Aorta (tissue), 5 donors: ENCODE results near the gene ENTPD8. TPM values are rescaled to one million over a fixed set of nuclear protein-coding genes. Genes with fewer than 3 reads are reported as not detected.

Source experiments
- ATAC-seq: fragments of 200-7000 bp; cut with Tn5 transposase; one replicate; pipeline ENCODE4 v1.9.1; 2022; ENCODE audit warnings: moderate library complexity; ENCODE audit not compliant: low FRiP score
- DNase-seq, 2 donors: peaks; one replicate each; pipeline ENCODE4 v3.0.0-alpha.2; 2020
- H3K27ac ChIP-seq, 2 donors: one replicate each; pipeline ENCODE4 v1.5.1; 2013; ENCODE audit warnings: low read length in 2 of 2, mild to moderate bottlenecking in 2 of 2, moderate library complexity in 2 of 2, control low read depth in 1 of 2, inconsistent platforms in 1 of 2, low read depth in 1 of 2
- H3K27me3 ChIP-seq, 2 donors: one replicate each; pipeline ENCODE4 v1.6.1; 2013; ENCODE audit warnings: control low read depth in 1 of 2, low read length in 1 of 2, mild to moderate bottlenecking in 1 of 2, moderate library complexity in 1 of 2; ENCODE audit not compliant: insufficient read depth in 2 of 2, control insufficient read depth in 1 of 2
- H3K36me3 ChIP-seq, 2 donors: one replicate each; pipeline ENCODE4 v1.6.1; 2013; ENCODE audit warnings: control low read depth in 1 of 2, low read length in 1 of 2, mild to moderate bottlenecking in 1 of 2; ENCODE audit not compliant: insufficient read depth in 2 of 2, control insufficient read depth in 1 of 2
- H3K4me1 ChIP-seq, 2 donors: one replicate each; pipeline ENCODE4 v1.6.1; 2013; ENCODE audit warnings: low read length in 2 of 2, control low read depth in 1 of 2, mild to moderate bottlenecking in 1 of 2, moderate library complexity in 1 of 2; ENCODE audit not compliant: insufficient read depth in 2 of 2, control insufficient read depth in 1 of 2
- H3K4me3 ChIP-seq, 2 donors: one replicate each; pipeline ENCODE4 v1.5.1; 2013; ENCODE audit warnings: low read length in 2 of 2, control low read depth in 1 of 2, mild to moderate bottlenecking in 1 of 2
- H3K9me3 ChIP-seq: one replicate; pipeline ENCODE4 v1.6.1; 2013; ENCODE audit warnings: mild to moderate bottlenecking, low read length; ENCODE audit not compliant: control insufficient read depth
- WGBS, 2 donors: extraction: QIAGEN DNeasy Blood & Tissue Kit; methylation state at CpG; one replicate each; pipeline ENCODE4 v1.1.7; 2013; 5-methylcytosine and 5-hydroxymethylcytosine counted together
- intact Hi-C, 2 donors: fragments of 100-400 bp; cut with DNase I; formaldehyde crosslinking; loops; one replicate each; pipeline versions ENCODE4 v1.14.2 to v1.15.0; 2022
- polyA plus RNA-seq, 2 donors: library from polyadenylated mRNA; stranded (reverse); fragments of 200-250 nt; gene quantifications; one replicate each; pipeline ENCODE4 v1.2.3, GENCODE V29; 2013
- total RNA-seq, 2 donors: library from RNA; stranded (reverse); fragmentation: NEBNext Ultra II Directional; extraction: Animal tissue kit (Norgen Biotek cat#: 25700); gene quantifications; one replicate each; pipeline ENCODE4 v1.2.1, GENCODE V29; 2021
- donor health status: healthy with polysubstance abuse.
- donor health status: Bipolar disorder and iron deficiency.
- donor health status: DM: no; HTN: no; CAD: no.
- donor health status: DM: no; HTN: no; CAD: no.
- donor health status: DM: yes; HTN: yes; CAD: no.

Gene ENTPD8
- total and polyA plus RNA-seq, 4 donors, result 3.1 TPM; not detected in 3

DNA sequence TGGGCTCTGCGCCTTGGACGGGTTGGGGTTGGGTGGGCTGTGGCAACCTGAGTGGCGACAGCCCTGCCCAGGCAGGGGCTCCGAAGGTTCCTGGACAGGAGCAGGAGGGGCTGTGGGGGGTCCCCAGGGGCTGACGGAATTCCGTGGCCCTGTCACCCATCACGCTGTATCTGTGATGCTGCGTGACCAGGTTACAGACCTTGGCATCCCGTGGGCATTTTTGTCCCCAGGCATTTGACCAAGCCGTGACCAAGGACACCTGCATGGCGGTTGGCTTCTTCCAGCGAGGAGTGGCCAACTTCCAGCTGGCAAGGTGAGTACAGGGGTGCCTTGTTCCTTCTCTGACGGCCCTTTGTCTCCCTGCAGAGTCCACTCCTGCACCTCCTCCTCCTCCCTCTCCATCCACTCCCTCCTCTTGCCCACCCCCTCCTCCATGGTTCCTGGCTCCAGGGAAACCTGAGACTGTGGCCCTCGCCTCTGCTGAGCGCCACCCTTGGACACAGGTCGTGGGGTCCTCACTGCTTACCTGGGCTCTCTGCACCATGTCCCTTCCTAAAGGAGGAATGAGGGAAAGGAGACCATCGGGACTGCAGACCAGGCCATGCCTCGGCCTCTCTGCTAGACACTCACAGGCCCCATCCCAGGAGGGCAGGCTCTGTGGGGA is 15.0 kb downstream of the ENTPD8 start:
- no peaks in the 10 kb centered on the region for H3K4me1 ChIP-seq
- intact Hi-C loops, result loop anchor here in 1 of 2 donors (10.0 kb wide), 1 partner anchor 99 kb away; no protein-coding TSS in a partner anchor
- ATAC-seq (no peak), DNase-seq (peak; percentile 44 to 65)
- H3K9me3 ChIP-seq, result no peaks in the 10 kb centered on the region
- H3K27me3 ChIP-seq, result no peaks in the 10 kb centered on the region
- H3K27ac ChIP-seq, result no peak overlapping the region
- WGBS, 2 donors, result 84 to 85% methylated on average over 18 of the region's 18 CpGs
- no peak overlapping the region for H3K4me3 ChIP-seq
- no peaks in the 10 kb centered on the region for H3K36me3 ChIP-seq

DNA sequence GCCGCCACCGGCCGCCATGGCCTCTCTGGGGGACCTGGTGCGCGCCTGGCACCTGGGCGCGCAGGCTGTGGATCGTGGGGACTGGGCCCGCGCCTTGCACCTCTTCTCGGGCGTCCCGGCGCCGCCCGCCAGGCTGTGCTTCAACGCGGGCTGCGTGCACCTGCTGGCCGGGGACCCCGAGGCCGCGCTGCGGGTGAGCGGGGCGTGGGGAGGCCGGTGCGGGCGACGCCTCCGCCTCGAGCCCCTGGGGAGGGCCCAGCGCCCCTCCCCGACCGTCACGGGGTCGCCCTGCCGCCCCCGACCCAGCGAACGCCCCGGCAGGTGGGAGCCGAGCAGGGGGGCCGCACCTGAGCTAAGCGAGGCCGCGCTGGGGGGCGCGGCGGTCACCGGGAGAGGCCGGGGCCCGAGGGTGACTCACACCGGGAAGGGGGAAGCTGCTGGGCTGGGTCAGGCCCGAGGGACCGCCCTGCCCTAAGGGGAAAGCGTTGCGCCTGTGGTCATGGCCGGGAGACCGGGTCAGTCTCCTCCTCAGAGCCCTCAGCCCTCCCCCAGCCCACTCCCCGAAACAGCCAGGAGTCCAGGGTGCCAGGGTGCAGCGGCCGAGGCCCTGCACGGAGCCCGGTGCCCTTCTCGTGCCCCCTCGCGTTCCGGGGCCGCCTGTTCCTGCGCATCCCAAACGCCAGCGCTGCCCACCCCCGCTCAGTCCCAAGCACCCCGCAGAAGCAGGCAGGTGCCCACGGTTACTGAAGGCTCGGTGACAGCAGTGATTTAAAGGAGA is 17.5 kb downstream of the ENTPD8 start:
- DNase-seq (peak; percentile 81 to 82), ATAC-seq (peak; percentile 17)
- Histone ChIP-seq H3K36me3 (no peaks in the 10 kb centered on the region), H3K4me1 (no peaks in the 10 kb centered on the region), H3K4me3 (peak overlapping the region; percentile 91 to 97), H3K27me3 (no peaks in the 10 kb centered on the region), H3K9me3 (no peaks in the 10 kb centered on the region), H3K27ac (peak overlapping the region in 1 of 2 donors; percentile 28)
- WGBS, 2 donors, result 16 to 17% methylated on average over 53 to 77 of the region's 77 CpGs
- intact Hi-C loops, result loop anchor here in 1 of 2 donors (10.0 kb wide), 1 partner anchor 101 kb away; no protein-coding TSS in a partner anchor

DNA sequence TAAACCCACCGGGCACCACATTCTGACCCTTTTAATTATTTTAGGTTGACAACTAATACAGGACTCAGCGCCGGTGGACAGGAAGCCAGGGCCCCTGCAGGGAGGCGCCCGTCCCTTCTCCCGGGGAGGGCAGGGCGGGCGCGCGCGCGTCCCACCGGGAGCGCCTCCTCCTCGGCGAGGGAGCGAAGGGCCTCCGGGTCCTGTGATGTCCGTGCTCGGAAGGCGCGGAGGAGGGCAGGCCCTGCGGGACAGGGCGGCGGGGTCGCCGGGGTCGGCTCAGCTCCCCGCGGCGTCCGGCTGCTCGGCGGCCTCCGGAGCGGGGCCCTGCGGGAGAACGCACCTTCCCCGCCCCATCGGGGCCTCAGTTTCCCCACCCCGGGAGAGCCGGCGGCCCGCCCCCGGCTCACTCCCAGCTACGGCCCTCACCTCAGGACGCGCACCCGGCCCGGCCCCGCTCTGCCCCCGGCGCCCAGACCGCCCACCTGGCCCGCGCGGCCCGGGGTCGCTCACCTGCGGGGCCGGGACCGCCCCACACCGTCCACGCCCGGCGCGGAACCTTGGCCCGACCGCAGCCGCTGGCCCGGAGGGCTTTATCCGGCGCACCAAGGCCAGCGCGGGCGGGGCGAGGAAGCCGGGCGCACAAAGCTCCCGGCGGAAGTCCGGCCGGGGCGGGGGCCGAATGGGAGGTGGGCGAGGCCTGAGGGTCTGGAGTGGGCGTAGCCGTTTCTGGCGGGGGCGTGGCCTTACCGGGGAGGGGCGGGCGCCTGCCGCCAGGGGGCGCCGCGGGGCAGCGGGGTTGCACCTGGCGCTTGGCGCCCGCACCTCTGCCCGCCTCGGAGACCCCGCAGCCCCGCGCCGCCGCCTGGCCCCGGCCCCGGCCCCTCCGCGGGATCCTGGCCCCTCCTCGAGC is 18.3 kb downstream of the ENTPD8 start, which contains the start of the genes EXD3 and NOXA1:
Gene EXD3 (minus strand): TSS at position 559 of the 910 bp plus-strand sequence. CDS start 27,805 bp downstream, outside the sequence.
Gene NOXA1 (plus strand): TSS at position 790 of the 910 bp plus-strand sequence. CDS start 137 bp downstream, outside the sequence.
- Histone ChIP-seq H3K4me3 (peak within 1 kb of the TSS; percentile 97), H3K4me1 (no peaks in the 10 kb centered on the region), H3K9me3 (no peaks in the 10 kb centered on the region), H3K27me3 (no peaks in the 10 kb centered on the region), H3K27ac (peak within 1 kb of the TSS in 1 of 2 donors; percentile 28), H3K36me3 (no peaks in the 10 kb centered on the region)
- DNase-seq, result peak; percentile 96 to 98
- ATAC-seq, result peak; percentile 97
- intact Hi-C loops, result loop anchor here in 1 of 2 donors (10.0 kb wide), 1 partner anchor 102 kb away; no protein-coding TSS in a partner anchor
- WGBS, 2 donors, result 0 to 1% methylated on average over 22 to 113 of the region's 113 CpGs

DNA sequence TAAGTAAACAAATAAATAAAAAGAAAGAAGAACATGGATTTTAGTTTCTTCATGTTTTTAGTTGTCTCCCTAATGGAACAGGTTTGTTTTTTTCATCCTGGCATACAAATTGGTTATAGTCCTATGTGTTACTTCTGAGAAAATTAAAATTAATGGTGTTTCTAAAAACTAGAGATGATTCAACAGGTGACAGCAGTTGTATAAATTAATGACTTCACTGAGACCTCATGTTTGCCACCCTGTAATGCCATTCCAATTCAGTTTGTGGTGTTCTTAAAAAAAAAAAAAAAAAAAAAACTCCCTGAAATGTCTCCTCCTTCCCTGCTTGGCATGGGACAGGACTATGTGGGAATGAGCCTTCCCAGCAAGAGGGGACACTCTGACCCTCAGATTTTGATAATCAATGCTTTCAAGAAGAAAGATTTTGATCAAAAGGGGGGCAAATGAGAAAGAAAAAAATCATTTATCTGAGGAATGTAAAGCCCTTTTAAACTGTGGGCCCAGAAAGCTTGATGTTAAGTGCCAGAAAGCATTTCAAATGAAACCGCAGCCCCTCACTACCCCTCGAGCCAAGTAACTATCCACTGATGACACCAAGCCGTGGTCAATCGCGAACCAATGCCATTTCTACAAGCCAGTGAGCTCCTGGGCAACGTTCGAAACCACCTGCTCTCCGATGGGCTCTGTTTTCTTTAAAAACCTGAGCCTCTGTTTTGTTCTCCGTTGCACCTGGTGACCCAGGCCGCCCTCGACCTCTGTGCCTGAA is 19.1 kb downstream of the ENTPD8 start:
- DNase-seq, result no peak
- no peaks in the 10 kb centered on the region for H3K27me3 ChIP-seq
- no peaks in the 10 kb centered on the region for H3K4me1 ChIP-seq
- no peaks in the 10 kb centered on the region for H3K36me3 ChIP-seq
- peak overlapping the region; percentile 97 for H3K4me3 ChIP-seq
- ATAC-seq, result no peak
- no peaks in the 10 kb centered on the region for H3K9me3 ChIP-seq
- 2 to 4% methylated on average over 11 of the region's 11 CpGs for WGBS, 2 donors
- intact Hi-C loops, result loop anchor here in 1 of 2 donors (10.0 kb wide), 1 partner anchor 103 kb away; no protein-coding TSS in a partner anchor
- no peak overlapping the region for H3K27ac ChIP-seq

DNA sequence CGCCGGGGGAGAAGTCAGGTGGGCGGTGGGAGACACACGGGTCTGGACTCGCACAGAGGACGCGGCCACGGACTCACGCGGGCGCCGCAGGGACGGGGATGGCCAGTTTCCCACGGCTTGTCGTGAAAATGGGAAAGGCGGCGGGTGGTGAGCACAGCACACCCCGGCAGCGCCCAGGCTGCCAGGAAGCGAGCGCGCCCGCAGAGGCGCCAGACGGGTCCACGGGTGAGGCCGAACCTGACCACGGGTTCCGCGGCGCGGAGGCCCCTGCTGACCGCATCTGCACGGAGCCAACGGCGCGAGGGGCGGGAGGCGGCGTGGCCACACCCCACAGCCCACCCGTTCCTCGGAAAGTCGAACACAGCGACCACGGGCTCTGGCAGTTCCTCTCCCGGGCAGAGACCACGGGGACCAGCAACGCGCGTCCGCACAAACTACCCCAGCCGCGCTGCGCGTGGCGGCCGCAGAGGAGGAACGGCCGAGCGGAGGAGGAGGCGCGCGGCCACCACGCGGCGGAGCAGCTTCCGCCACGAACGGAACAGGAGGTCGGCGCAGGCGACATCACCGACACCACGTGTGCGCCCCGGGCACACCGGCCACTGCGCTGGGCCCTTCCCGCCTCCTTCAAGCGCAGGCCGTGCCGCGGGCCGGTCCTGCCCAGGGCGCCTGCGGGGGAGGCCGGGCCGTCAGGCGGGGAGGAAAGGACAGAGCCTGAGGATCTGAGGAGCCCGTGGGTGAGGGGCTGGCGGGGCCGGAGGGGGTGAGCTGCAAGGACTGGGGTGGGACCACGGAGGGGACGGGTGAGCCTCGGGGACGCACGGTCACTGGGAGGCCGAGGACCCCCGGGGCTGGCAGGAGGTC is 23.8 kb downstream of the ENTPD8 start:
- intact Hi-C loops, result no loop called here
- Histone ChIP-seq H3K27ac (no peak overlapping the region), H3K36me3 (no peaks in the 10 kb centered on the region), H3K9me3 (no peaks in the 10 kb centered on the region), H3K4me1 (no peaks in the 10 kb centered on the region), H3K27me3 (no peaks in the 10 kb centered on the region), H3K4me3 (no peak overlapping the region)
- ATAC-seq, result peak; percentile 49
- 79 to 86% methylated on average over 90 to 99 of the region's 99 CpGs for WGBS, 2 donors
- DNase-seq, result peak; percentile 55 to 76

DNA sequence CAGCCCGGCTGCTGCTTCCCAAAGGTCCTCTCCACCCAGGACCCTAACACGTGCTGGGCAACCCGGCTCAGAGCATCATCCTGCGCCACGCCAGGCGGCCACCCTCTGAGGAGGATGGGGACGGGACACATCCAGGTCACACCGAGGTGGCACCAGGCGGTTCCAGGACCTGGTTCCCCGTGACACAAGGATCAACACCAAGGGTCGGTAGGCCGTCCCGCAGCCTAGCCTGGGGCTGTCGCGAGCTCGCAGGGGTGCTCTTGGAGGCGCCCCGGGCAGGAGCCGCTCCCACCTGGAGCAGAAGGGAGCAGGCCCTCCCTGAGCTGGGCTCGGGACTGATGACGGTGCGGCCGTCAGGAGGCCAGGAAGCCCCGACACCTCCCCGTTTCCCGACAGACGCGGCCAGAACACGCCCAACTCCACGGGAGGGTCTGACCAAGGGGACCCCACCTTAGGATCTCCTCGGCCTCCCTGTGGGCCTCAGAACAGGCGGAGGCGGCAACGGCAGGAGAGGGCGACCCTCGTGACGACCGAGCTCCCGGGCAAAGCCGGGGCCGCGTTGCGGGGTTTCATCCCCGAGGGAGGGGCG is 24.5 kb downstream of the ENTPD8 start:
- DNase-seq (peak in 1 of 2 donors; percentile 72), ATAC-seq (no peak)
- no peak overlapping the region for H3K27ac ChIP-seq
- no peaks in the 10 kb centered on the region for H3K36me3 ChIP-seq
- H3K4me1 ChIP-seq, result no peaks in the 10 kb centered on the region
- WGBS, 2 donors, result 94 to 95% methylated on average over 36 to 45 of the region's 45 CpGs
- H3K4me3 ChIP-seq, result no peak overlapping the region
- intact Hi-C loops, result no loop called here
- no peaks in the 10 kb centered on the region for H3K27me3 ChIP-seq
- H3K9me3 ChIP-seq, result no peaks in the 10 kb centered on the region

DNA sequence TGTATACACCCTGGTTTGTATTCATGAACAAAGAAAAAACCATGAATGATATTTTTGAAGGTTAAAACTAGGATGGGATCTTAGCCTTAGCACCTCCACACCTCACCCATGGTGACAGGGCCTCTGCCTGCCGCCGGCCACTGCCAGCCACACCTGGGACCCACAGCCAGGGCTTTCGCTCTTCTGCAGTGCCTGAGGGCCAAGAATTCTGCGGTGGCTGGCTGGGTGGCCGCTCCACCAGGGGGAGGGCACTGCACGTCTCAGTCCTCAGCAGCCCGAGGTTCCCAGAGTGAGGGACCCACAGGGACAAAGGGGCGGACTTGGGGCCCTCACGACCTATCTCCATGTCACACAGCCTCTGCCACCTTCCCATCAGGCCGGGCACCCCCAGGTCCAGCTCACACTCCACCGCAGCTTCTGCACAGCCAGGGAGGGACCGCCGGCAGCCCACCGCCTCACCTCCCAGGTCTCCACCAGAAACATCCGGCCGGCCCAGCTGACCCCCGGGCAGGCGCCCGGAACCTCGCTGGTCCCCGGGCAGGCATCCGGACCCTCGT is 25.1 kb downstream of the ENTPD8 start:
- intact Hi-C loops, result no loop called here
- no peaks in the 10 kb centered on the region for H3K27me3 ChIP-seq
- no peak overlapping the region for H3K27ac ChIP-seq
- no peak for DNase-seq
- H3K4me1 ChIP-seq, result peaks cover 0 to 2% of the 10 kb centered on the region in 2 donors
- H3K36me3 ChIP-seq, result no peaks in the 10 kb centered on the region
- ATAC-seq, result no peak
- no peak overlapping the region for H3K4me3 ChIP-seq
- WGBS, 2 donors, result 93 to 96% methylated on average over 23 of the region's 23 CpGs
- H3K9me3 ChIP-seq, result no peaks in the 10 kb centered on the region
